SKM-1 treated with dmso at 0.1 percent for 144 hours (cell line): ENCODE results near the gene FBXO5.

Source experiments
- DNase-seq: peaks from one replicate; lab custom pipeline; 2025; ENCODE audit not compliant: unreplicated experiment; lab: John Stamatoyannopoulos, UW

The FBXO5 gene

GRCh38 chr6:152952866-152953509, 29.9 kb downstream of the FBXO5 start:
- peak; percentile 19 for DNase-seq

- no peak for DNase-seq
These were observed 30.8 kb downstream of the FBXO5 start for GRCh38 chr6:152952045-152952444.

DNA sequence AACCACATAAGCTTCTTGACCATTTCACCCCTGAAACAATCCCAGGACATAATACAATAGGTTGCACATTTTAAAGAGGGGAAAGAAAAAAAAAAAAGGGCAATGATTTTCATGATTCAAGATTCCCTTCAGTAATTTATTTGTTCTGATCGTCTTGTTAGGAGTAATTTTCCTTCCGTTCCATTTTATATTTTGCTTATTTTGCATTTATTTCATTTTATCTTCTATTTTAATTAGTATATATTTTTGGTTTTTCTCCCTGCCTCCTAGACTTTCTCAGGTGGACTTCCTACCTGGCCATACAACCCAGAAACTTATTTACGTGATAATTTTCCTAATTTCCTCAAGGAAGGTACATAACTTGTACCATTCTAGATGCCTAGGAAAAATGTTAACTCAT, 32.6 kb downstream of the FBXO5 start:
- no peak for DNase-seq

- peak; percentile 37 for DNase-seq
These were observed 34.6 kb downstream of the FBXO5 start for GRCh38 chr6:152948150-152948768.

- DNase-seq, result no peak
These were observed 35.8 kb downstream of the FBXO5 start for GRCh38 chr6:152946995-152947394.

- DNase-seq, result no peak
These were observed 36.4 kb downstream of the FBXO5 start for GRCh38 chr6:152946484-152946883.

DNA sequence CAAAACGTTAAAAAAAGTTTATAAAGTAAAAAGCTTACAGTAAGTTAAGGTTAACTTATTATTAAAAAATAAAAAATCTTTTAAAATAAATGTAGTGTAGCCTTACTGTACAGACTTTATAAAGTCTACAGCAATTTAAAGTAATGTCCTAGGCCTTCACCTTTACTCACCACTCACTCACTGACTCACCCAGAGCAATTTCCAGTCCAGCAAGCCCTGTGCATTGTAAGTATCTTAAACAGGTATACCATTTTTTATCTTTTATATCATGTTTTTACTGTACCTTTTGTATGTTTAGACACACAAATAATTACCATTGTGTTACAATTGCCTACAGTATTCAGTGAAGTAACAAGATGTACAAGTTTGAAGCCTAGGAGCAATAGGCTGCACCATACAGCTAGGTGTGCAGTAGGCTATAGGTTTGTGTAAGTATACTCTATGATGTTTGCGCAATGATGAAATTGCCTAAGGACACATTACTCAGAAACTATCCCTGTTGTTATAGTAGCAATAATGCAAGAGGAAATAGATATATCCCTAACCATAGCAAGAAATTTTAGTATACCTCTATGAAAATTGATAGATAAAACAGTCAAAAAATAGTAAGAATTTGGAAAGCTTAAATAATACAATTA, 39.5 kb downstream of the FBXO5 start:
- peak; percentile 3 for DNase-seq

GRCh38 chr6:152942319-152942869, 40.4 kb downstream of the FBXO5 start:
- no peak for DNase-seq

- DNase-seq, result no peak
These were observed 41.1 kb downstream of the FBXO5 start for GRCh38 chr6:152941746-152942145.

GRCh38 chr6:152932865-152933264, 50.0 kb downstream of the FBXO5 start:
- DNase-seq, result no peak

- DNase-seq, result no peak
These were observed 60.1 kb downstream of the FBXO5 start for GRCh38 chr6:152922706-152923105.
